Epithelial cell of proximal tubule (primary cell): ENCODE measurements around the gene AEBP1. TPM values are rescaled to one million over a fixed set of nuclear protein-coding genes. Genes with fewer than 3 reads are reported as not detected.
A peak's percentile ranks its signal among the peaks of the same experiment; 100 is the strongest.

ENCODE experiments used
- DNase-seq: peaks from one replicate; pipeline ENCODE4 v3.0.0-alpha.2; 2011; ENCODE audit warnings: low read depth
- H3K4me3 ChIP-seq: 2 replicates; pipeline ENCODE4 v1.5.1; 2011; ENCODE audit warnings: low read depth, mild to moderate bottlenecking, low read length
- CTCF ChIP-seq: conservative IDR thresholded peaks from 2 replicates; pipeline ENCODE4 v1.5.1; 2012; ENCODE audit warnings: low read depth, mild to moderate bottlenecking, low read length
- total RNA-seq: library from RNA; depleted of rRNA; stranded (reverse); fragments of >200 nt; gene quantifications from 2 replicates; pipeline ENCODE4 v1.2.3, GENCODE V29; 2015

AEBP1 gene
- total RNA-seq, 1 donor from 2014 or later, result 78.4 TPM

GRCh38 chr7:44080118-44080517 lies 24.0 kb upstream of the AEBP1 start:
- no peak for DNase-seq
- no peak overlapping the region for H3K4me3 ChIP-seq
- TF ChIP-seq CTCF, result no peak

- TF ChIP-seq CTCF, result no peak
- no peak for DNase-seq
- peak overlapping the region; percentile 77 for H3K4me3 ChIP-seq
Observed at GRCh38 chr7:44080686-44081265, 23.4 kb upstream of the AEBP1 start.

GRCh38 chr7:44081266-44081748 lies 22.8 kb upstream of the AEBP1 start:
- DNase-seq, result no peak
- H3K4me3 ChIP-seq, result peak overlapping the region; percentile 77
- no peak for TF ChIP-seq CTCF

- peak overlapping the region; percentile 75 for H3K4me3 ChIP-seq
- no peak for DNase-seq
- no peak for TF ChIP-seq CTCF
Observed at GRCh38 chr7:44082541-44083207, 21.5 kb upstream of the AEBP1 start.

GRCh38 chr7:44083796-44084195 lies 20.3 kb upstream of the AEBP1 start:
- no peak overlapping the region for H3K4me3 ChIP-seq
- TF ChIP-seq CTCF, result no peak

GRCh38 chr7:44084701-44085100 lies 19.4 kb upstream of the AEBP1 start:
- H3K4me3 ChIP-seq, result no peak overlapping the region
- DNase-seq, result no peak
- no peak for TF ChIP-seq CTCF

More at GRCh38 chr7:44083796-44084195, 20.3 kb upstream of the AEBP1 start:
- DNase-seq, result no peak

GRCh38 chr7:44085546-44085945 lies 18.6 kb upstream of the AEBP1 start:
- TF ChIP-seq CTCF, result peak; percentile 31
- no peak overlapping the region for H3K4me3 ChIP-seq
- no peak for DNase-seq
